Vagina (tissue), 2 donors: ENCODE data around the gene TCN1. TPM values are rescaled to one million over a fixed set of nuclear protein-coding genes. Genes with fewer than 3 reads are reported as not detected.
"Not testable (repeated sequence)": the region's sequence is repeated elsewhere in the genome, so short reads cannot be mapped to it uniquely, and the experiment has no call there.

Experiments
- DNase-seq, 2 donors: peaks; one replicate each; pipeline ENCODE4 v3.0.0-alpha.2; 2017; ENCODE audit errors: extremely low spot score in 2 of 2
- H3K27ac ChIP-seq: fragments of 200-600 bp; sonication (generic); one replicate; pipeline ENCODE4 v1.5.1; 2019
- H3K27me3 ChIP-seq: fragments of 200-600 bp; sonication (generic); one replicate; pipeline ENCODE4 v1.5.1; 2019
- H3K36me3 ChIP-seq, 2 donors: fragments of 200-600 bp; sonication (generic); one replicate each; pipeline ENCODE4 v1.5.1; 2017 to 2019
- H3K4me1 ChIP-seq: fragments of 200-600 bp; sonication (generic); one replicate; pipeline ENCODE4 v1.5.1; 2019
- H3K4me3 ChIP-seq, 2 donors: fragments of 200-600 bp; sonication (generic); 1 replicate in 1 of 2; 2 replicates in 1 of 2; pipeline ENCODE4 v1.5.1; 2016 to 2019
- H3K9me3 ChIP-seq: fragments of 200-600 bp; sonication (generic); one replicate; pipeline ENCODE4 v1.5.1; 2019
- CTCF ChIP-seq, 3 experiments: fragments of 450-650 bp in 2 of 3; fragments of 200-600 bp in 1 of 3; sonication (generic) in 1 of 3; IDR thresholded peaks; one replicate each; pipeline ENCODE4 v1.5.1; 2017 to 2019; ENCODE audit warnings: antibody characterized with exemption in 3 of 3, mild to moderate bottlenecking in 2 of 3, moderate library complexity in 2 of 3
- POLR2A ChIP-seq, 2 donors: fragments of 450-650 bp; IDR thresholded peaks; one replicate each; pipeline ENCODE4 v1.6.1; 2017; ENCODE audit warnings: antibody characterized with exemption in 2 of 2, mild to moderate bottlenecking in 2 of 2, moderate library complexity in 2 of 2
- POLR2AphosphoS5 ChIP-seq, 2 donors: sonication (generic); formaldehyde crosslinking; IDR thresholded peaks; one replicate each; pipeline ENCODE4 v1.9.0; 2017; ENCODE audit warnings: antibody characterized with exemption in 2 of 2, mild to moderate bottlenecking in 2 of 2, low read depth in 1 of 2; ENCODE audit not compliant: insufficient read depth in 1 of 2
- intact Hi-C: fragments of 100-400 bp; cut with DNase I; formaldehyde crosslinking; loops from one replicate; pipeline ENCODE4 v1.15.1; 2023
- total RNA-seq: library from RNA; depleted of rRNA; stranded (reverse); fragments of >200 nt; gene quantifications from one replicate; pipeline ENCODE4 v1.2.3, GENCODE V29; 2016

Gene TCN1
- total RNA-seq, 1 donor from 2014 or later, result 8.1 TPM

- Histone ChIP-seq H3K27me3 (no peaks in the 10 kb centered on the region), H3K4me1 (no peaks in the 10 kb centered on the region), H3K9me3 (no peaks in the 10 kb centered on the region), H3K4me3 (no peak overlapping the region), H3K27ac (no peak overlapping the region), H3K36me3 (no peaks in the 10 kb centered on the region)
- intact Hi-C loops, result no loop called here
- no peak for TF ChIP-seq POLR2A (IDR thresholded peaks at IDR 0.05)
- DNase-seq, result no peak
Measured at GRCh38 chr11:59898650-59899049, 32.4 kb upstream of the TCN1 start.

GRCh38 chr11:59898046-59898445 lies 31.8 kb upstream of the TCN1 start:
- no peaks in the 10 kb centered on the region for H3K27me3 ChIP-seq
- no peaks in the 10 kb centered on the region for H3K4me1 ChIP-seq
- H3K4me3 ChIP-seq, result no peak overlapping the region
- no peaks in the 10 kb centered on the region for H3K36me3 ChIP-seq
- H3K9me3 ChIP-seq, result no peaks in the 10 kb centered on the region
- TF ChIP-seq CTCF (IDR thresholded peaks at IDR 0.05) (no peak), POLR2A (IDR thresholded peaks at IDR 0.05) (no peak), POLR2AphosphoS5 (IDR thresholded peaks at IDR 0.05; ENCODE audit: insufficient read depth in 1 of 2, low read depth in 1 of 2) (no peak)
- H3K27ac ChIP-seq, result no peak overlapping the region
- DNase-seq, result no peak
- intact Hi-C loops, result no loop called here

GRCh38 chr11:59894616-59895015 lies 28.3 kb upstream of the TCN1 start:
- Histone ChIP-seq H3K9me3 (no peaks in the 10 kb centered on the region), H3K27ac (no peak overlapping the region), H3K27me3 (no peaks in the 10 kb centered on the region), H3K4me1 (no peaks in the 10 kb centered on the region), H3K36me3 (no peaks in the 10 kb centered on the region), H3K4me3 (no peak overlapping the region)
- DNase-seq, result no peak
- intact Hi-C loops, result no loop called here
- no peak for TF ChIP-seq POLR2A (IDR thresholded peaks at IDR 0.05)
- TF ChIP-seq CTCF (IDR thresholded peaks at IDR 0.05), result no peak
- TF ChIP-seq POLR2AphosphoS5 (IDR thresholded peaks at IDR 0.05; ENCODE audit: insufficient read depth in 1 of 2, low read depth in 1 of 2), result no peak

GRCh38 chr11:59891781-59892181 lies 25.5 kb upstream of the TCN1 start:
- Histone ChIP-seq H3K36me3 (no peaks in the 10 kb centered on the region), H3K4me3 (no peak overlapping the region), H3K27ac (no peak overlapping the region), H3K9me3 (no peaks in the 10 kb centered on the region), H3K27me3 (no peaks in the 10 kb centered on the region), H3K4me1 (no peaks in the 10 kb centered on the region)
- TF ChIP-seq POLR2A (IDR thresholded peaks at IDR 0.05) (no peak), POLR2AphosphoS5 (IDR thresholded peaks at IDR 0.05; ENCODE audit: insufficient read depth in 1 of 2, low read depth in 1 of 2) (no peak), CTCF (IDR thresholded peaks at IDR 0.05) (no peak)
- intact Hi-C loops, result no loop called here
- DNase-seq, result no peak

- intact Hi-C loops, DNase-seq, H3K4me3 ChIP-seq, H3K4me1 ChIP-seq, H3K9me3 ChIP-seq, H3K27ac ChIP-seq, H3K27me3 ChIP-seq, H3K36me3 ChIP-seq: not testable (repeated sequence)
Measured at GRCh38 chr11:59887156-59887555, 20.9 kb upstream of the TCN1 start.

- H3K27me3 ChIP-seq, result no peaks in the 10 kb centered on the region
Measured at GRCh38 chr11:59883597-59883996, 17.3 kb upstream of the TCN1 start.

GRCh38 chr11:59879567-59879966 lies 13.3 kb upstream of the TCN1 start:
- H3K27ac ChIP-seq, result no peak overlapping the region
- intact Hi-C loops, result no loop called here
- H3K4me1 ChIP-seq, result no peaks in the 10 kb centered on the region
- DNase-seq, result no peak
- H3K9me3 ChIP-seq, result no peaks in the 10 kb centered on the region
- no peaks in the 10 kb centered on the region for H3K27me3 ChIP-seq
- TF ChIP-seq POLR2AphosphoS5 (IDR thresholded peaks at IDR 0.05; ENCODE audit: insufficient read depth in 1 of 2, low read depth in 1 of 2), result no peak
- no peak for TF ChIP-seq POLR2A (IDR thresholded peaks at IDR 0.05)
- TF ChIP-seq CTCF (IDR thresholded peaks at IDR 0.05), result no peak
- no peaks in the 10 kb centered on the region for H3K36me3 ChIP-seq
- H3K4me3 ChIP-seq, result no peak overlapping the region

More at GRCh38 chr11:59883597-59883996, 17.3 kb upstream of the TCN1 start:
- Histone ChIP-seq H3K4me1 (no peaks in the 10 kb centered on the region), H3K4me3 (no peak overlapping the region), H3K36me3 (no peaks in the 10 kb centered on the region), H3K9me3 (no peaks in the 10 kb centered on the region), H3K27ac (no peak overlapping the region)
- no peak for TF ChIP-seq POLR2A (IDR thresholded peaks at IDR 0.05)
- no peak for DNase-seq
- intact Hi-C loops, result no loop called here
